GF-D8 (cell line): ENCODE measurements around the gene TMA16.
"Not testable (repeated sequence)": the region's sequence is repeated elsewhere in the genome, so short reads cannot be mapped to it uniquely, and the experiment has no call there.

Experiments used
- DNase-seq: peaks from one replicate; lab custom pipeline; 2025; lab: John Stamatoyannopoulos, UW

Gene TMA16

DNA sequence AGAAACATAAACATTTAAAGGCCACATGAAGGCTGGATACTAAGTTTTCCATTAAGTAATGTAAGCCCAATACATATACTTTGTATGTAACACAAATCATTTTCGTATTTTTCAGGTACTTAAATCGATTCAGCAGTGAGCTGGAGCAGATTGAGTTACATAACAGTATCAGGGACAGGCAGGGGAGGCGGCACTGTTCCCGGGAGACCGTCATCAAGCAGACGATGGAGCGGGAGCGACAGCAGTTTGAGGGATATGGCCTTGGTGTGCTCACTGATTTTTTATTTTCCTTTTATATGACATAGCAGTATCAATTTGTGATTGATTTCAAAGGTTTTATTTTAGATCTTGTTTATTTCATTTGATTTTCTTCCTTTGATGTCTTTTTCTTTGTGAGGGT is 20.7 kb downstream of the TMA16 start:
- DNase-seq, result no peak

DNA sequence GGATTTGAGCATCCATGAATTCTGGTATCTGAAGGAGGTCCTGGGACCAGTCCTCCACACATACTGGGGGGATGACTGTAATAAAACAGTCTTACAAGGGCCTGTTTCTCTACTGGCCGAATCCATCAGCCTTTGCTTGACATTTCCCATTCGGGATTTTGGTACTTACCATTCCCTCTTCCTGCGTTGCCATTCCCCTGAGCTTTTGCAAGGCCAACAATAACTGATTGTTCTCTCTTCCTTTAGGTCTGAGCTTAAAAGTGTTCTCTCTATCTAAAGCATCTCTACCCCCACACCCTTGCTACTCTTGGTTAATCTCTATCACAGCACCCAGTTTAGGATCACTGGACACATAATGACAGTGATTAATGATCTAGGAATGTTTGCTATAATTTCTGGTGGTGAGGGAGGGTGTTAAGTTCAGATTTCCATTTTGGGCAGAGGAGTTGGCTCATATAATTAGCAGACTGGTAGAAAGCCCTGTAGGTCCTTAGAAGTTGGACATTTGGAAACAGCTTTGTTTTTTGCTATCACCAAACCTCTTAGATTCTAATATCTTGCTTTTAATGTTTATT is 29.4 kb downstream of the TMA16 start:
- no peak for DNase-seq

DNA sequence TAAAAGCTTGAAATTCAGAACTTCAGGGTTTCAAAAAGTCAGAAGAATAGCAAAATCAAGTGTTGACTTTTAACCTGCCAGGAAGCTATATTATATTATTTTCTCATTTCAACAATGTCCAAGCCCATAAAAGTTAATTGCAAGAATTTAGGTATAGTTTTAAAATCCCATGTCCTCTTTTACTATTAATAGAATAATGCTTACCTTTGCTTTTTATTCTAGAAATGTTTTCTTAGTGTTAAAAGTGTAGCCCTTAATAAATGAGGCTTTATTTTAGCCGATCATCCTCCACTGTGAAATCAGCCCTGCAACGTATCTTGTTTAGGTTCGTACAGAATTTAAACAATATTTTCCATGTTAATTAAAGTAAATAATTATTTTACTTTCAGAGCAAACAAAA is 31.5 kb downstream of the TMA16 start:
- DNase-seq, result no peak

DNA sequence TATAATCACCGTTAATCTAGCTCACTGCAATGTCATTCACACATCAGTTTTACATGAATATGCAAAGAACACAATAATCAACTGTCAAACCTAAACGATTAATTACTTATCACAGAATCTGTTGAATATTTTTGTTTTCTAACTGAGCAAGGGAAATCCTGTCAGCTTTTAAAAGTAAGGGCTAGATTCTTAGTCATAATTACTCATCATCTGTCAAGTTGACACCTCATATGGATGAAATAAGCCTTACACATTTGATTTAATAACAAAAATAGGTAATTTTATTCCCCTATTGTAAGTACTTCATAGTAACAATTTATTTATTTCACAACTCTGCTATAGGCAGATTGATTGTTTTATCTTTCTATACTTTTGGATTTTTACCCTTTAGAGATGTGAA is 32.7 kb downstream of the TMA16 start:
- DNase-seq, result no peak

DNA sequence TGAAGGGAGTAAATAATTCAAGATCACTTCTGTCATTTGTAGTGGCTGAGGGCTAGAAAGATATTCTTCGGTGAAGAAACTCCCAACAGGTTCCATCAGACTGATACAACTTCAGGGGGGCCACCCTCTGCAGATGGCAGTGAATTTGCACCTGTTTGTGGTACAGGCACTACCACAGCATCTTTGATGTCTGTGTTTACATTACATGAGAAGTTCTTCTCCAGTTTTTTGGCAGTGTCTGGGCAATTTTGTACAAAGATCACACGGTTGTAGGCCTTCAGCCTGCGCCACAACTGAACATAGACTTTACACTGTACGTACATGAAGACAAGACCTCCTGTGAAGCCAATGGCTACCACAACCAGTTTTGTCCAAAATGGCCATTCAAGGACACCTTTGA is 34.2 kb downstream of the TMA16 start:
- DNase-seq, result no peak

DNA sequence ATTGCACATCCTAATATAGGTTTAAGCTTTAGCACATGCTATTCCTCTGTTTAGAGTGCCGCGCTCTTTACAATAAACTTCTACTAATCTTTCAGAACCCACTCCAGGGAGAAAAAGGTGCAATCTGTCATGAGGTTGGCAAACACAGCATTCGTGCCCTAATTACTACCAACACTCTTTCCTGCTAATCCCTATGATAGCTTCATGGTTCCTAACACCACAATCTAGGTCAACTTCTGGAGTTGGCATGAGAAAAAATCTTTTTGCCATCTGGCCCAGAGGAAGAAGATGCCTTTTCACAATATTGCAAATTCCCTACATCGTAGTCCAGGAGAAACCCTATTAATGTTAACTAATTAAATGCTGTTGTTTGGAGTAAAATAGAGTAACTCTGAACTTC is 39.6 kb downstream of the TMA16 start:
- no peak for DNase-seq

DNA sequence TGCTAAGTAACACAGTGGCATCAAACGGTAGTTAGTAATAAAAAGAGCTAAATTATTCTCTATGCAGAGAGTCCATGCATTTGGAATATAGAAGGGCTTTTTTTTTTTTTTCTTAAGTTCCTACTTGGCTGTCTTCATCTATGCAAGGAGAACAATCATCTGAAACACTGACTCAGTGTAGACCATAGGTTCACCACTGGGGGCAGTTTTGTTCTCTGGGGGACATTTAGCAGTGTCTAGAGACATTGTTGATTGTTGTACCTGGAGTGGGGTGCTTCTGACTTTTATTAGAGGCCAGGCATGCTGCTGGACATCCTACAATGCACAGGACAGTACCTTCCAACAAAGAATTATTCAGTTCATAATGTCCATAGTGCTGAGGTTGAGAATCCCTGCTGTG is 41.2 kb downstream of the TMA16 start:
- DNase-seq, result no peak

DNA sequence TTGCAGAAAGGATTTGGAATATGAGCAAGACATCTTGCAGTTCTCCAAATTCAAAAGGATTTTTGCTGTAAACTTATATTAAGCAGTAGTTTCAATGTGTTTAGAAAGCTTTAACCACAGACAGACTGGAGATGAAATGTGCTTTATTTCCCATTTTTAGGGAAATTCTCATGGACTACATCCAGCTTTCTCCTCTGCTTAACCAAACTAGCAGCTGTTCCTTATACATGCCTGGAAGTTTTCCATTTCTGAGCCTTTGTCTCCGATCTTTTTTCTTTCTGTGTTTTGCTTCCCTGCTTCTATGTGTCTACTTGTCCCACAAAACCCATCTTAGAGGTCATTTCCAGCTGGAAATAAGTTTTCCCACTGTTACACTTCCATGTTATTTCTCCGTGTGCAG is 41.6 kb downstream of the TMA16 start:
- no peak for DNase-seq

DNA sequence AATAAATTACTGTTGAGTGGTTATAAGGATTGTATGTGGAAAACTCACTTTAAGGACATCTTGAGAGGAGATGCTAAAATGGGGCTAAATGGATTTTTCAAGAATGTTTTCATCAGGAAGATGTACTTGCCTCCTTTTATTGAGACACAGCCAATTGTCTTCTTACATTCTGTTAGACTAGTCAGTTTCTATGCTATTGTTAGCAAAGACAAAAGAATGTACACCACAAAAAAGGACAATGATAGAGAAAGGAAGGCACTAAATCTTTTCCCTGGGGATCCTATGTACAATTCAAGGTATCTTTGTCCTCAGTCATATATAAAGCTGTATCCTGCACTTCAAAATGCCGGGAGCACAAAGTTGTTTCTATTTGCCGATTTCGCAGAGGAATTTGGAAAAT is 42.6 kb downstream of the TMA16 start:
- no peak for DNase-seq

DNA sequence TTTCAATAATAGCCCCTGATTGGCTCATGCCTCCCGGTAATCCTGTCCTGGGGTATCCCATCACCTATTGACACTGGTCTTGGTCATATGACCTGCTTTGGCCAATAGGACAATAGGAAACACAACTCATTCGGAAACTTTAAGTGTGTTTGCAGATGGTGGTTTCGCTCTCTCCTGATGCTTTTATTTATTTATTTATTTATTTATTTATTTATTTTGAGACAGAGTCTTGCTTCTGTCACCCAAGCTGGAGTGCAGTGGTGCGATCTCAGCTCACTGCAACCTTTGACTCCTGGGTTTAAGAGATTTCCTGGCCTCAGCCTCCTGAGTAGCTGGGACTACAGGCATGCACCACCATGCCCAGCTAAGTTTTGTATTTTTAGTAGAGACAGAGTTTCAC is 44.3 kb downstream of the TMA16 start:
- DNase-seq, result not testable (repeated sequence)

DNA sequence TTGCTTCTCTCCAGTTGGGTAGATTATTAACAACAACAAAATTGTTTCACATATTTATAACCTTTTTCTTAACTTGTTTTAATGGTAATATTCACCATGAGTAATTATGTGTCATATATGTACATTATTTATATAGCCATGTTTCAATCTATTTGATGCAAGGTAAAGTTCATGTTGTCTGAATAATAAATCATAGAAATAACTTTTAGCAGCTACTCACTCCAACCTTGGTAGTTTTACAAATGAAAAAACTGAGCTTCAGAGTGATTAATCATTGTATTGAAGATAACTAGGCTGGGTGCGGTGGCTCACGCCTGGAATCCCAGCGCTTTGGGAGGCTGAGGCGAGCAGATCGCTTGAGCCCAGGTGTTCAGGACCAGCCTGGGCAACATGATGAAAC is 46.0 kb downstream of the TMA16 start:
- no peak for DNase-seq

DNA sequence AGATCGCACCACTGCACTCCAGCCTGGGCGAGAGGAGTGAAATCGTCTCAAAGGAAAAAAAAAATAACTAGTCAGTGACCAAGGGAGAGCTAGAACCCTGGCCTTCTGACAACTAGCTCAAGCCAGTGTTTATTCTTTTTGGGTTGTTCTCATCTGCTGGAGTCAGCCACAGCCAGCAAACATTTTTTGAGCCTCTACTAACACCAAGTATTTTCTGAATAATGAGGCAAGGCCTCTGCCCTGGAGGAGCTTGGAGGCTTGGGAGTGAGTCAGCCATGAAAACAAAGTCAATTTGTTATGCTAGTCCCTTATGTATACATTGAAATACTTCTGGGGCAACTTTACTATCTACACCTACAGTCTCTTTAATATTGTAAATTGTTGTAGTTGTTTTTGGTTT is 46.5 kb downstream of the TMA16 start:
- no peak for DNase-seq

DNA sequence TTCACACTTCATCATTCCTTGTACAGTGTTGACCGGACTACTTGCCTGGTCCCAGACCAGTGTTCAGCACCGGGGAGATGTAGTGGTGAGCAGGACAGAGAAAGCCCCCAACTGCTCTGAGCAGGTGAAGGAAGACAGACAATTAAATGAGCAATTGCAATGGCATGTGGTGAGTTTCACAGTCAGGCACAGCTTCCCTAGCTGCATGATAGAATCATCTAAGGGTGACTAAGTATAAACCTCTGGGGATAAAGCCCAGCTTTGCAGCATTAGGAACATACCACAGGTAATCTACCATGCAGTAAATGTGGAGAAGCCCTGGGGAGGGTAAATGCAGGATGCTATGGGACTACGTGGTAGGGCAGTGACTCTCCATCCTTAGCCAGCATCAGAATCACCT is 47.8 kb downstream of the TMA16 start:
- DNase-seq, result no peak

DNA sequence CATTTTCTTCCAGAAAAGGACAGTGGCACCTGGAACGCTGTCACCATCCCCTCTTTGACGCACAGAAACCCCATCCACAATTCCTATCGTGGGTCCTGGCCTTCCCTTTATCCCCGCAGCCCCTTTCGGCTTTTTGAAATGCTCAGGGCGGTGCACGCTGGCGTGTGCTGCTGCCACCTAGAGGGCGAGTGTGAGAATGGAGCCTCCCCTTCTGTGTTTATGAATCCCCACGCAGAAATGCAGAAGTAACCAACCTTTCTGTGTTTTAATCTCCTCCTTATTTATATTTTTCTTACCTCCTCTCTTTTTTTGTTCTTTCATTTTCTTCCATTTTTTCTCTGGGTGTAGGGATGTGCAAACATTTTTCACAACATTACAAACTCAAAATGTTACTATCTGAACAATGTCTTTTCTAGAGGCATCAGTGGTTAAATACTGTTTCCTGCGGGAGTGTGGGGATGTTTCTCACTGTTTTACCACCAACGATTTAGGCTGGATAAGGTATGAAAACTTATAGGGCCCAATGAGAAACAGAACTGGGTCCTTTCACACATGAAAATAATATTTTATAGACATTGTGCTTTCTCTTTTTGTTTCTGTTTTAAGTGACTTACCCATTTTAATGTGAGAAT is 50.0 kb downstream of the TMA16 start:
- peak; percentile 11 for DNase-seq

DNA sequence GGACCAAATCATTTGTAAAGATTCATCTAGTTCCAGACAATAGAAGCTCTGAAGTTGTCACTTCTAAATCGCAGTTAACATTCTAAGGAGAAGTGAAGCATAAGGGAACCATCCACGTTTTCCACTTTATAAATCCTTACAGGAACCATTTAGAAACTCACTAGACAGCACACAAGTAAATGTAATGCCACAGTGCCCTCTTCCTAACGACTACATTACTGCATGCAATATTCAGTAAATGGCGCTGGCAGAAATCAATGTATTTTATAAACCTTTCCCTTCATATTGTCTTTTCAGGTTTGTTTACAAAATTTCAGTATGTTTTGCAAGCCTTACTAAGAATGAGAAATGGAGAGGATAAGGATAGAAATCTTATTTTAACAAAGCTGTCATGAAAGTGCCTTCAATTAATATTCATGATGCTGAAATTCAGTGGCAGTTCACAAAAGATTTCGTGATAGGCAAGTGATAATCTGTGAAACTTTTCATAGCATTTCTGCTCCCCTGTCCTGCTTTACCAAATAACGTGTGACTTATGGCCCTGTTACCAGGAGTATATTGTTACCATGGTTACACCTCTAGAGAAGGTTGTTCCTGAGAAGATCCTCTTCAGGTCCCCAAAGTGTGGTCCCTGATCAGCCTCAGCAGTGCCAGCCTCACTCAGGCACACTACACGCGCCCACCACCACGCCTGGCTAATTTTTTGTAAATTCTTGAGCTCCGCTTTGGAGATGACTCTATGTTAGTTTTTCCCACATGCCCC is 54.2 kb downstream of the TMA16 start:
- peak; percentile 17 for DNase-seq

DNA sequence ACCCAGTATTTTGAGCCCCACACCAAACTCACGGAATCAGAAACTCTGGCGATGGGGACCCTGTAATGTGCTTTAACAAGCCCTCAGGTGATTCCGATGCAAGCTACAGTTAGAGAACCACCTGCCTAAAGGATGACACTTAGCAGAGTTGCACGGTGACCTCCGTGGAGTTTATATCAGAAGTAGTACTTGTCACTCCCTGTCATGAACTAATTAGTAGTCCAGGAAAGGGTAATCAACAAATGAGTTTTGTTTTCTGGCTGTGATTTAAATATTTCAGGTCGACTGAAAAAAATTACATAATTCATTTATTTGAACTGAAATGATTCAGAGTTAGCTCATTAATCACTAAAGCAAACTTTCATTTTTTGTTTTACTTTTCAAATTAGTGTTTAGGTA is 56.4 kb downstream of the TMA16 start:
- no peak for DNase-seq

DNA sequence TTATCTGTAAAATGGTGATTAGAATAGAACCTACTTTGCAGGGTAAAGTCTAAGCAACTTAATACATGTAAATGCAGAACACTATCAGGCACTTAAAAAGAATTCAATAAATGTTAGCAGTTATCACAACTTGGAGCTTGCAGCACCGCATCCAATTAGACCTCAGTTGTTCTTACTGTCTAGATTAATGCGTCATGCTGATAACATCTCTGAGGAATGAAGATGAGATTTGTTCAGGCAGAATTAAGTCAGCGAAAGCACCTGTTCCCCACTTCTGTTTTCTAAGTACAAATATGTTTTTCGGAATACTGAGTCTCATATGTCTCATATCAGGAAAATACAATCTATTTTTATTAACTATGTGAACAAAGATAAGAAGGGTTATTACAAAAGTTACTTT is 58.7 kb downstream of the TMA16 start:
- DNase-seq, result no peak

DNA sequence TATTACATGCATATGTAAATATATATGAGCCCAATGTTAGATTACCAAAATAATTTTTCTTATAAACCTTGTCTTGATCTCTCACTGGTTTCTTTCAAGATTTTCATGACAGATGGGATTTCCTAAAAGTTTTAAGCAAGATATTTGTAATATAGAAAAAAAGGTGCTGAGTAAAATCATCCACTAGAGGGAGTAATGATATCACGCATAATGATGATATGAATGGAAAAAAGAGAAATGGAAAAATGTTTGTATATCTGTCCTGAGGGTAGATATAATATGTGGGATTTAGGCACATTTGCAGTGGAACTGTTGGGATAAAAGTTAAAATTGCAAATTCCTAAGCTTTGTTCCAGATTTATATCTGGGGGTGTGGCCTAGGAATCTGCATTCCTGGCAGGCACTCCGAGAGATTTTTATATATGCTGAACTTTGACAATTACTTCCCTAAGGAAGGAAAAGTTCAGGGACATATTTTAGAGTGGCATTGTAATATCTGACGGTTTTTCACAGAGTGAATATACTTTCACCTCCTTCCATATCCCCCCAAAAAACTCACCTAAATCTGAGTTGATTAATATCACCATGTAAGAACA is 60.5 kb downstream of the TMA16 start:
- peak; percentile 20 for DNase-seq

DNA sequence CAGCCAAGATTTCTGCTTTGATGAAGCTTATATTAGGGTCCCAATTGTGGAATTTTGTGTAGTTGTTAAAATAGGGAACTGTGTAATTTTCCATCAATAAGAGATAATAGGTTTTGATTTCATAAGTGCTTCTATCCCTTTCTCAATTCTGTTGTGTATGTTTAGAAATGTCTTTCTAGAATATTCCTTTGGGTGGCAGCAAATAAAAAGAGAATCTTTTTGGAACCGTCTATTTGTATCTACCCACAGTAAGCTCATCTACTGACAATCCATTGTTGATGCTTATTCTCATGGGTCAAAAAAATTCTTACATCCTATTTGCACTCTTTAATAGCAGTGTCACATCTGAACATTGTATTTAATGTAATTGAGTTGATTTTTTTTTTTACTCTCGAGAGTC is 61.7 kb downstream of the TMA16 start:
- no peak for DNase-seq

DNA sequence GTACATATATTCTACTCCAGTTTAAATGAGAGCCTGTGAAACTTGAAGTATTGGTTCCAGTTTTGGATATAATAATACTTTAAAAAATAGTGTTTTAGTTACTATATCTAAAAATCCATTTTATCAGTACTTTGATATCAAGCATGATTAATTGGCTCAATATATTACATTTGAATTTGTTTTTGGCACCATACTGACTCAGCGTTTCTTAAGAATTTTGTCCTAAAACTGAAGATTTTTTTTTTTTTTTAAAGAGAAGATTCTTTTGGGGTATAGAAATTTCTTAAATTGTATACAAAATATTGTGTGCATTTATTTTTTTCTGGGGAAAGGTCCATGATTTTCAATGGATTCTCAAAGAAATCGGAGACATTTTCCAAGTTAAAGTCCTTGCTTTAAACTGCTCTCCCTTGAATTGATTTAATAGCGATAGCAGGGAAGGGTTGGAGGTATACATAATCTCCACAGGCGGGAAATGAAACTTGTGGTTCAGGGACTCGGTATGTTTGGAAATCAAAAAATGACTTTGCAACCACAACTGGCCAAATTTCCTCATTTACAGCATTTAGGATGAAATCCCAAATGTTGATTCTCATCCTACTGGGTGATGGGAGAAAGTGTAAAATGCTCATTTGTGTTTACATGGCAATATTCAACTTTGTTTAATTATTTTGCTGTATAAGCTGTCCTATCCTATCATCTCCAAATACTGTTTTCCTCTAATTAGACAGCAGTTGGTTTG is 62.3 kb downstream of the TMA16 start:
- no peak for DNase-seq

DNA sequence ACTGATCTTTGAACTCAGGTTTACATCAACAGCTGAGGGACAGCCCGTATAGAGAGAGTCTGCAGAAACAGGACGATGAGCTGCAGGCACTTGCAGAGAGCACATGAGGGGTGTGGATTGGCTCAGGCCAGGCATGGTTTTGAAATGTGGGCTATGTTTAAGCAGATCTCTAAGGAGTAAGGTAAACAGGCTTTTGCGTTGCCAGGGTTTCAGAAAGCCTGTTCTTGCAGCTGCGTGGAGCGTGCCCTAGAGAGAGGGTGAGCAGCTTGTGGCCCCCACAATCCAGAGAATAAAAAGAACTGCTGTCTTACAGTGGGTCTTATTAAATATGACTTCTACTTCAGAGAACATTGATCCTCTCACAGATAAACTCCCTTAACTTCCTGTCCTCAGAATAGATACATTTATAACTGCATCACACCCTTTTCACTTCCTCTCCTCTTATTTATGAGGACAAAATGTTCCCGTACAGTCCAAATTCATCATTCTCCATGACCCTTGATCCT is 64.1 kb downstream of the TMA16 start:
- DNase-seq, result no peak

DNA sequence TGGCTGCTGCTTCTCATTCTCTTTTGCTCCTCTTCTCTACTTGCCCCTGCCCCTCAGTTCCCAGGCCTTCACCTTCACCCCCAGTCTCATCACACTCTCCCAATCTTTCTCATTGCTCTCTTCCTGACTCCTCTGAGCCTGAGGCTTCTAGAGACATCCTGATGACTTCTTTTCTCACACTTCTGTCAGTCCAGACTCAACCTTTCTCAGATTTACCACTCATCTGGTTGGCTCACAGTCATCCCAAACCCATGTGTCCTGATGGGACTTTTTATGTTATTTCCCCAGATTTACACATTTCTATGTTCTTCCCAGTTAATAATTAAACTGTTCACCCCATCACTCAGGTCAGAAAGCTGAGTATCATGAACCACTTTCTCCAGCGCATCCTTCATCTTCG is 68.0 kb downstream of the TMA16 start:
- no peak for DNase-seq
